GM12801 (cell line): ENCODE data around the gene RBM15.

Experiments used
- TF ChIP-seq, protein P1 (sequence below): IDR thresholded peaks from one replicate; pipeline ENCODE4 v1.5.1; 2011; ENCODE audit warnings: control low read depth; ENCODE audit not compliant: insufficient read length; ENCODE audit errors: extremely low read depth

Gene RBM15

DNA sequence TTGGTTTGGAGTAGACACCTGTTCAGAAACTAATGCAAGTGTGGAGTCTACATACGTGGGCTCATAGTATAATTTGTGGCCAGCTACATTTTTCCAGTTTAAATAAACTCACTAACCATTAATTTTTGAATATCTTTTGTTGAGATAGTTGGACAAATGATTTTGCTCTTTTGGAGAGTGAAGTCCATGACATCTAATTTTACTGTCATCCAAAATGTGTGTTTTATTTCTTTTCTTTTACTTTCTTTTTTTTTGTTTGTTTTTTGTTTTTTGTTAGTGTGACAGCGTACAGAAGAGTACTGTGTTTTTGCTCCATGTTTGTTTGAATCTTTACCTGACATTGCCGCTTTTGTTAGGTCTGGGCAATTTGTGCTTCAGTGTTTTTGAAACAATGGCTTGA is 5.0 kb downstream of the RBM15 start:
- TF ChIP-seq, protein P1, sequence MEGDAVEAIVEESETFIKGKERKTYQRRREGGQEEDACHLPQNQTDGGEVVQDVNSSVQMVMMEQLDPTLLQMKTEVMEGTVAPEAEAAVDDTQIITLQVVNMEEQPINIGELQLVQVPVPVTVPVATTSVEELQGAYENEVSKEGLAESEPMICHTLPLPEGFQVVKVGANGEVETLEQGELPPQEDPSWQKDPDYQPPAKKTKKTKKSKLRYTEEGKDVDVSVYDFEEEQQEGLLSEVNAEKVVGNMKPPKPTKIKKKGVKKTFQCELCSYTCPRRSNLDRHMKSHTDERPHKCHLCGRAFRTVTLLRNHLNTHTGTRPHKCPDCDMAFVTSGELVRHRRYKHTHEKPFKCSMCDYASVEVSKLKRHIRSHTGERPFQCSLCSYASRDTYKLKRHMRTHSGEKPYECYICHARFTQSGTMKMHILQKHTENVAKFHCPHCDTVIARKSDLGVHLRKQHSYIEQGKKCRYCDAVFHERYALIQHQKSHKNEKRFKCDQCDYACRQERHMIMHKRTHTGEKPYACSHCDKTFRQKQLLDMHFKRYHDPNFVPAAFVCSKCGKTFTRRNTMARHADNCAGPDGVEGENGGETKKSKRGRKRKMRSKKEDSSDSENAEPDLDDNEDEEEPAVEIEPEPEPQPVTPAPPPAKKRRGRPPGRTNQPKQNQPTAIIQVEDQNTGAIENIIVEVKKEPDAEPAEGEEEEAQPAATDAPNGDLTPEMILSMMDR, result no peak

DNA sequence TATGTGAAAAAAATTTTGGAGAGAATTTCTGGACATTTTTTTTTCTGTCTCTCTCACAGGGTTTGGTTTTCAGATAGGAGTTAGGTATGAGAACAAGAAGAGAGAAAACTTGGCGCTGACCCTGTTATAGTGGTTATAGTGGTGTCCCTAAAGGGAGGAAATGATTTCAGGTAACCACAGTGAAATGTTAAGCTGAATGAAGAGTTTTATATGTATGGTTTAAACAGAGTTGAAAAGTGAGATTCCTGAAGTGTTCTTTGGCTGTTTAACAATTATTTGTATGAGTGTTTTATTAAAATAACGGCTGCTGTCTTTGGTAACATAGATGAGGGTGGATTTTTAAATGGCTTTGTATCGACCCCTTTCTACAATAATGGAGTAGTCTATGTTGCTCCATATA is 6.3 kb downstream of the RBM15 start:
- TF ChIP-seq, protein P1, result no peak

DNA sequence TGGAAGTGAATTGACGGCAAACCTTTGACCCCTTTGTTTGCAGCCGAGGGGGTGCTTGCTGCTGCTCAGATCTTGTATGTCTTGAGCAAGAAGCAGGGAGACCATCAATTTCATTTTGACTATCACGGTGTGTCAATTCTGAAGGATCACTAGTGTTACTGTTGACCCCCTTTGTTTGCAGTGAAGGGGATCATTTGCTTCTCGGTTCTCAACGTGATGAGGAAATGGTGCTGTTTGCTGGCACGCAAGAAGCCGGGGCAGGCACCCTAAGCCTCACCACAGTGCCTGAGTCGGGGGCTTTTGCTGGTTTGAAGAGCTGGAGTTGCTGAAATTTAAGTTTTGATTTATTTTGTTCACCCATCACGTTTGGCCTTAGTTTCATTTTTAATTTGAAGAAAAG is 7.5 kb downstream of the RBM15 start:
- TF ChIP-seq, protein P1, result no peak

DNA sequence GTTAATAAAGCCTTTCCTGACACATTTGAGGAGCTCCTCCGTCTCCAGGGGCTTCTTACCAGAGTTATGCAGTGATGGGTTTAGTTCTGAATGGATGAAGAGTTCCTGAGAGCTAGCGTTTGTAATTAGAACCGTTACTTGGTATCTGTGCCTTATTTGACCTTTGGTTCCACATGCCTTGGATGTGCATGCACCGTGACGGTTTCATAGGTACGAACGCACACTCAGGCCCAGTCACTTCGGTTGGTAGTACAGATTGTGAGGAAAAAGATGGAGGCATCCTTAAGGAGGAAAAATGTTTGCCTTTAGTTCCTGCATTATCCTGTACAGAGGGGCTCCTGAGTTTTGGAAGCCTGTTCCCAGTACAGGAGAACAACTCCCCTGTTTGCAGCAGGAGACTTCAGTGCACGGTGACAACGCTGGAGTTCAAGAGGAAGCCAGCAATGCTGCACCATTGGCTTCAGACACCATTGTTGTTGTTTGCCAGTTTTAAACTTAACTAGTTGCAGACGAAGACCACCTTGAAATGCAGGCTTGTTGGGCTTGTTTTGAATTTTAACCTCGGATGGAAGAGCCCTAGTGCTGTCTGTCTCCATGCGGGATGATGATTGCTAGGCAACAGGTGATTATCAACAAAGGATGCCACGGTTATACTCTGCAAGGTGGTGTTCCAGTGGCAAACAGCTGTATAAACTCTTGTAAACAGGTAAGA is 8.2 kb downstream of the RBM15 start:
- TF ChIP-seq, protein P1, result no peak

DNA sequence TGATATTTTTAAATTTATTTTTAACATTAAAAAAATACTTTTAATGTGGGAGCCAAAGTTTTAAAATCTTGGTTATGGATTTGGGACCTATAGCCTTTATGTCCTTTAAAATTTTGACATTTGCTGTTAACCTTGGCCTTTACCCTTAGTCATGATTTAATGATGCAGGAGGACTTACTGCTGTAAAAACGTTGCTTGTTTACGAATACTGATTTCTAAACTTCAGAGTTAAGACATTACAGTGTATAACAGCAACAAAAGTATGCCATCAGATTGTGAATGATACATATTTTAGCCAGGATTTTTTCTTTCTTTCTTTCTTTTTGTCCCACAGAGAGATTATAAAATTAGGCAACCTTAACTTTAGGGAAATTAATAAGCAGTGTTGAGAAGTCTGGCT is 8.9 kb downstream of the RBM15 start:
- TF ChIP-seq, protein P1, result no peak

DNA sequence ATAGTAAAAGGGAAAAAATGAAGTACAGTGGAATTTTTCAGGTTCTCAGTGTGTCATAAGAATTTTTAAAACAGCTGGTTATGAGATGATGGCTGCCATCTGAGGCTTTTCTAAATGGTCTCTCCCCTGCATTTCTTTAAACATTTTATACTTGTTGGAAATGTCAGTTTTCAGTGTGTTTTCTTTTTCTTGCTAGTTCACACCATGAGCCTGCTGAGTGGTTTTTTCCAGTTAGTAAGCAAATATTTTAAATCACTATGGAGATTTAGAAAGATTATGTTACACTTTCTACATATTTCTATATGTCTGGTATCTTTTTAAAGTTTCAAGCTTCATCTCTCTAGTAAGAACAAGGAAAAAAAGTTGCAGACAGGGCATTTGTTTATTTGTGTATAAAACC is 9.6 kb downstream of the RBM15 start:
- TF ChIP-seq, protein P1, result no peak

DNA sequence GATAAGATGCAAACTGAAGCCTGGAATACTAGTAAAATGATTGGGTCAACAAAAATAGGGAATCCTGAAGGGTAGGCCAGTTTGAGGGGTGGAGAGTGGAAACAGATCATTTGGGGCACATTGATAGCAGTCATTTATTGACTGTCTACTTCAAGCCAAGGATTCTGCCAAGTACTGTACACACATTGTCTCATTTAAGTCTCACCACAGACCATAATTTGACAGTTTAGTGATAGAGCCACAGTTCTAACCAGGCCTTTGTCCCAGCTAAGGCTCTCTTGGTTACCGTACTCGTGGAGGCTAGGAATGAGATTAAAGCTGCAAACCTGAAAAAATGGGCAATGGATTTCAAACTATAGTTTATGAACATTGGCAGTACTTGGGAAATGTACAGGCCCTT is 11.2 kb downstream of the RBM15 start:
- TF ChIP-seq, protein P1, result no peak

DNA sequence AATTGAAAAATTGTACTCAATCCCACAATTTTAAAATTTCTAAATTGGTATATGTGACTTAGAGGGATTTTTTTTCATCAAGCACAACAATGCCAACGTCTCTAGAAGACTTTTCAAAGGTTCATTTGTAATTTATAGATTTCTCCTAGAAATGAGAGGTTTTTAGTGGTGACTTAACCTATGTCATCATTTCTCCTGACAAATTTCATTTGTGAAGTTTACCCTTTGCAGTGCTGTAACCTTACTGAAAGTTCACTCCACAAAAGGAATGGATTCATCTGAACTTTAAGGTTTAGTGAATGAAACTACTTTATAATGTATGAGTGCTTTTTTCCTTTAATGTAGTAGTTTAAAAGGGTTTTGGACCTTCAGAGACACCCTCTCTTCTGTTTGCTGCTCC is 16.1 kb downstream of the RBM15 start:
- TF ChIP-seq, protein P1, result no peak
